Gastroesophageal sphincter (tissue), 4 donors: ENCODE results near the gene KIAA1191. TPM values are rescaled to one million over a fixed set of nuclear protein-coding genes. Genes with fewer than 3 reads are reported as not detected.
"Not testable (repeated sequence)": the region's sequence is repeated elsewhere in the genome, so short reads cannot be mapped to it uniquely, and the experiment has no call there.

ENCODE experiments used
- ATAC-seq: fragments of 150-250 bp; one replicate; pipeline ENCODE4 v1.9.1; 2016; ENCODE audit warnings: mild to moderate bottlenecking, moderate library complexity
- H3K27ac ChIP-seq, 4 donors: fragments of 200-600 bp; sonication (generic) in 3 of 4; 1 replicate in 3 of 4; 2 replicates in 1 of 4; pipeline ENCODE4 v1.5.1; 2016 to 2019
- H3K27me3 ChIP-seq: fragments of 200-600 bp; sonication (generic); one replicate; pipeline ENCODE4 v1.5.1; 2019
- H3K36me3 ChIP-seq, 2 donors: fragments of 200-600 bp; sonication (generic); one replicate each; pipeline ENCODE4 v1.5.1; 2019; ENCODE audit warnings: control low read depth in 1 of 2
- H3K4me1 ChIP-seq, 3 donors: fragments of 200-600 bp; sonication (generic); 1 replicate in 2 of 3; 2 replicates in 1 of 3; pipeline ENCODE4 v1.5.1; 2016 to 2019; ENCODE audit warnings: control low read depth in 2 of 3
- H3K4me3 ChIP-seq, 2 donors: fragments of 200-600 bp; sonication (generic); one replicate each; pipeline ENCODE4 v1.5.1; 2019; ENCODE audit warnings: mild to moderate bottlenecking in 1 of 2, moderate library complexity in 1 of 2
- H3K9me3 ChIP-seq, 3 donors: fragments of 200-600 bp; sonication (generic); one replicate each; pipeline ENCODE4 v1.5.1; 2017 to 2019; ENCODE audit warnings: control low read depth in 2 of 3
- CTCF ChIP-seq, 4 experiments: fragments of 200-600 bp in 2 of 4; fragments of 450-650 bp in 2 of 4; sonication (generic) in 1 of 4; IDR thresholded peaks; one replicate each; pipeline ENCODE4 v1.5.1; 2017 to 2019; ENCODE audit warnings: antibody characterized with exemption in 4 of 4, mild to moderate bottlenecking in 2 of 4, moderate library complexity in 2 of 4
- EP300 ChIP-seq: sonication (generic); formaldehyde crosslinking; IDR thresholded peaks from one replicate; pipeline ENCODE4 v1.6.1; 2017; ENCODE audit warnings: antibody characterized with exemption, mild to moderate bottlenecking
- POLR2A ChIP-seq, 2 donors: fragments of 450-650 bp; IDR thresholded peaks; one replicate each; pipeline ENCODE4 v1.6.1; 2017; ENCODE audit warnings: antibody characterized with exemption in 2 of 2, mild to moderate bottlenecking in 2 of 2, moderate library complexity in 1 of 2
- POLR2AphosphoS5 ChIP-seq: sonication (generic); formaldehyde crosslinking; IDR thresholded peaks from one replicate; pipeline ENCODE4 v1.6.1; 2017; ENCODE audit warnings: antibody characterized with exemption
- WGBS, 2 donors: methylation state at CpG; one replicate each; pipeline ENCODE4 v1.1.5; 2018; ENCODE audit warnings: low coverage in 1 of 2; 5-methylcytosine and 5-hydroxymethylcytosine counted together
- total RNA-seq, 4 donors: library from RNA; depleted of rRNA; stranded (reverse); fragments of >200 nt; gene quantifications; one replicate each; pipeline ENCODE4 v1.1.0, GENCODE V29; 2016

Gene KIAA1191
- total RNA-seq, 4 donors from 2014 or later, result 130 to 157 (median 140) TPM

GRCh38 chr5:176334031-176334770, 27.4 kb downstream of the KIAA1191 start:
- peaks cover 0 to 52% of the 10 kb centered on the region in 2 donors for H3K36me3 ChIP-seq
- no peak overlapping the region for H3K4me3 ChIP-seq
- peaks cover 0 to 9% (median 0%) of the 10 kb centered on the region in 3 donors for H3K9me3 ChIP-seq
- no peaks in the 10 kb centered on the region for H3K4me1 ChIP-seq
- H3K27me3 ChIP-seq, result no peaks in the 10 kb centered on the region
- no peak overlapping the region for H3K27ac ChIP-seq
- TF ChIP-seq POLR2A (IDR thresholded peaks at IDR 0.05) (no peak), EP300 (no peak), CTCF (IDR thresholded peaks at IDR 0.05) (no peak), POLR2AphosphoS5 (no peak)
- ATAC-seq, result no peak

- peaks cover 12 to 86% of the 10 kb centered on the region in 2 donors for H3K36me3 ChIP-seq
- no peak for TF ChIP-seq POLR2A (IDR thresholded peaks at IDR 0.05)
- no peak for TF ChIP-seq EP300
- TF ChIP-seq POLR2AphosphoS5, result no peak
- TF ChIP-seq CTCF (IDR thresholded peaks at IDR 0.05), result no peak
- 95 to 100% methylated on average over 3 of the region's 3 CpGs for WGBS, 2 donors
- no peak for ATAC-seq
- no peaks in the 10 kb centered on the region for H3K4me1 ChIP-seq
- H3K27me3 ChIP-seq, result no peaks in the 10 kb centered on the region
- no peak overlapping the region for H3K4me3 ChIP-seq
- no peaks in the 10 kb centered on the region for H3K9me3 ChIP-seq
- no peak overlapping the region for H3K27ac ChIP-seq
Measured at GRCh38 chr5:176320577-176320976, 41.0 kb downstream of the KIAA1191 start.

GRCh38 chr5:176319827-176320554, 41.6 kb downstream of the KIAA1191 start:
- Histone ChIP-seq H3K27me3 (no peaks in the 10 kb centered on the region), H3K27ac (no peak overlapping the region), H3K4me1 (no peaks in the 10 kb centered on the region), H3K4me3 (no peak overlapping the region), H3K36me3 (peaks cover 12 to 87% of the 10 kb centered on the region in 2 donors), H3K9me3 (no peaks in the 10 kb centered on the region)
- WGBS, 2 donors, result 70 to 81% methylated on average over 6 to 8 of the region's 9 CpGs
- ATAC-seq, result no peak
- no peak for TF ChIP-seq EP300
- TF ChIP-seq POLR2A (IDR thresholded peaks at IDR 0.05), result no peak
- no peak for TF ChIP-seq POLR2AphosphoS5
- TF ChIP-seq CTCF (IDR thresholded peaks at IDR 0.05), result peak in 3 of 4 experiments; percentile 19 to 33 (median 24)

GRCh38 chr5:176317534-176318374, 43.8 kb downstream of the KIAA1191 start:
- no peaks in the 10 kb centered on the region for H3K4me1 ChIP-seq
- TF ChIP-seq POLR2AphosphoS5, result no peak
- TF ChIP-seq POLR2A (IDR thresholded peaks at IDR 0.05), result no peak
- no peak for TF ChIP-seq EP300
- TF ChIP-seq CTCF (IDR thresholded peaks at IDR 0.05), result no peak

GRCh38 chr5:176305356-176305755, 56.2 kb downstream of the KIAA1191 start:
- ATAC-seq, H3K9me3 ChIP-seq, H3K4me1 ChIP-seq, H3K4me3 ChIP-seq, H3K27me3 ChIP-seq, H3K27ac ChIP-seq: not testable (repeated sequence)
- peaks cover 0 to 44% of the 10 kb centered on the region in 2 donors for H3K36me3 ChIP-seq
- WGBS, 2 donors, result no CpG with 5 or more reads among the region's 31 CpGs

More at GRCh38 chr5:176317534-176318374, 43.8 kb downstream of the KIAA1191 start:
- Histone ChIP-seq H3K27ac (no peak overlapping the region), H3K9me3 (no peaks in the 10 kb centered on the region), H3K27me3 (no peaks in the 10 kb centered on the region), H3K36me3 (peaks cover 6 to 87% of the 10 kb centered on the region in 2 donors), H3K4me3 (no peak overlapping the region)
- 74 to 86% methylated on average over 7 of the region's 7 CpGs for WGBS, 2 donors
- no peak for ATAC-seq
